HAP-1 (cell line): ENCODE data around the gene ITPRIP.

ENCODE experiments used
- DNase-seq, 2 experiments: peaks; one replicate each; pipeline ENCODE4 v3.0.0-alpha.2; 2016 to 2020; ENCODE audit warnings: low spot score in 2 of 2
- H3K27me3 ChIP-seq: fragments of 250-450 bp; sonication (Bioruptor Pico); 2 replicates; pipeline ENCODE4 v1.5.1; 2020; ENCODE audit warnings: low read depth, mild to moderate bottlenecking, moderate library complexity
- H3K36me3 ChIP-seq: fragments of 250-450 bp; sonication (Bioruptor Pico); replicated peaks from 2 replicates; pipeline ENCODE4 v1.5.1; 2020; ENCODE audit warnings: mild to moderate bottlenecking
- H3K4me1 ChIP-seq: fragments of 250-450 bp; sonication (Bioruptor Pico); 2 replicates; pipeline ENCODE4 v1.5.1; 2020; ENCODE audit warnings: mild to moderate bottlenecking
- H3K4me3 ChIP-seq: fragments of 250-450 bp; sonication (Bioruptor Pico); 2 replicates; pipeline ENCODE4 v1.5.1; 2020; ENCODE audit warnings: mild to moderate bottlenecking, moderate library complexity
- H3K9me3 ChIP-seq: fragments of 250-450 bp; sonication (Bioruptor Pico); 2 replicates; pipeline ENCODE4 v1.5.1; 2020; ENCODE audit warnings: mild to moderate bottlenecking, moderate library complexity
- in situ Hi-C: fragments of 300-500 bp; cut with MboI; formaldehyde crosslinking; loops from 3 replicates; pipeline ENCODE4 v1.14.3; 2020; ENCODE audit warnings: low sequenced_read_pairs, inconsistent platforms, mixed read lengths

The ITPRIP gene

GRCh38 chr10:104334965-104335650 is 3.2 kb downstream of the ITPRIP start:
- H3K36me3 ChIP-seq, result no peaks in the 10 kb centered on the region
- in situ Hi-C loops, result no loop called here
- H3K27me3 ChIP-seq, result no peaks in the 10 kb centered on the region
- no peak overlapping the region for H3K4me3 ChIP-seq
- H3K9me3 ChIP-seq, result no peaks in the 10 kb centered on the region
- no peak for DNase-seq
- H3K4me1 ChIP-seq, result peaks cover 29% of the 10 kb centered on the region

- Histone ChIP-seq H3K4me3 (no peak overlapping the region), H3K27me3 (no peaks in the 10 kb centered on the region), H3K36me3 (no peaks in the 10 kb centered on the region), H3K4me1 (peaks cover 34% of the 10 kb centered on the region), H3K9me3 (no peaks in the 10 kb centered on the region)
- DNase-seq, result no peak
- in situ Hi-C loops, result no loop called here
Measured at GRCh38 chr10:104334561-104334960, 3.7 kb downstream of the ITPRIP start.

DNA sequence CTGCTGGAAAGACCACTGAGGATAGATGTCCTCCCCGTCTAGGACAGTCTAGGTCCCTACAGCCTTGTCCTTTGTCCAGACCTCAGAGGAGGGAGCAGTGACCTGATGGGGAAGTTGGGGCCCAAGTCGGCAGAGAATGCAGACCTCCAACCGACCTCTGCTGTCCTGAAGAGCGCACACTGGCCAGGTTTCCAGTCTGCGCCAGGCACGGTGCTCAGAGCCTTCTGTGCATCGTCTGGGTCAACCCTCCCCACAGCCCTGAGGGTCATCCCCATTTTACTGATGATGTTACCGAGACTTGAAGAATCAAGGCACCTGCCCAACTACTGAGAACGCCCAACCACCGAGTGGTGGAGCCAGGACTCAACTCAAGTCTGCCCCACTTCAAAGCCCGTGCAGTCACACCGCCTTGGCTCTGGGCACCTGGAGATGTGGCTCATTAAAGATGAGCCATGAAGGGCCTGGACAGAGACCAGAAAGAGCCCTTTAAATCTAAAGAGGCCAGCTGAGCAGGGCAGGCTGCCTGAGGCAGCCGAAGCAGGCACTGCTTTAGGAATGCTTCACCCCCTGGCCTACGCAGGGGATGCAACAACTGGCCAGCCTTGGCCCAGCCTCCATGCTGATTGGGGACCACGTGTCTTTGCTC is 4.4 kb downstream of the ITPRIP start:
- peaks cover 37% of the 10 kb centered on the region for H3K4me1 ChIP-seq
- H3K36me3 ChIP-seq, result no peaks in the 10 kb centered on the region
- no peak for DNase-seq
- in situ Hi-C loops, result no loop called here
- H3K27me3 ChIP-seq, result no peaks in the 10 kb centered on the region
- no peaks in the 10 kb centered on the region for H3K9me3 ChIP-seq
- no peak overlapping the region for H3K4me3 ChIP-seq

DNA sequence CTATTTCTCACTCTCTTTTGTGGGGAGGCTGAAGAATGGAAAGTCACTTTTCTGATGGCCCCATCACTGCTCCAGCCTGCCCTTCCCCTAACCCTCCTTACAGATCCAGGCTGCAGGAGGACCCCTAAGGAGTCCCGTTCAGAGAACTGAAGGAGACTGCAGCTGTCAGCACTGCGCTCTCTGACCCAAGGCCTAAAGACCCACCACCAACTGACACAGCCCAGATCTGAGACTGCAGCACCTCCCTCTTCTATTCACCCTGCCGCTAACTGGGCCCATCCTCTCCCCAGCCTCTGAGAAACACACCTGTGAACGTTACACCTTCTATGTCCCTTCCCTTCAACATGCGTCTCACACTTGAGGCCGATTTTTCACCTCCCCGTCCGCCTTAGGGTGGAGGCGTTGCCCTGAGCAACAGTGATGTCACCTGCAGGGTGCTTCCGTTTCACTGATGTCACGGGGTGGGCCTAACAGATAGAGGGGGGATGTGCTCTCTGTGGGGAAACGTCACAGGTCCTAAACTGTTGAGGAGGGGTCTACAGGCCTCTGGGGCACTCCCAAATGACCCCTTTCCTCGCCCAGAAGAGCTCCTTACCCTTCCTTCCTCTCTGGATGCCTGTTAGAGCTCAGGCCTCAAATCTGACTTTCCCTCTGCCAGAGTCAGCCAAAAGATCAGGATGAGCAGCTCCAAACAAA is 5.1 kb downstream of the ITPRIP start:
- Histone ChIP-seq H3K9me3 (no peaks in the 10 kb centered on the region), H3K27me3 (no peaks in the 10 kb centered on the region), H3K36me3 (no peaks in the 10 kb centered on the region), H3K4me3 (no peak overlapping the region), H3K4me1 (peaks cover 44% of the 10 kb centered on the region)
- no peak for DNase-seq
- in situ Hi-C loops, result no loop called here

- in situ Hi-C loops, result no loop called here
- no peak for DNase-seq
- Histone ChIP-seq H3K27me3 (no peaks in the 10 kb centered on the region), H3K4me3 (no peak overlapping the region), H3K36me3 (no peaks in the 10 kb centered on the region), H3K4me1 (peaks cover 51% of the 10 kb centered on the region), H3K9me3 (no peaks in the 10 kb centered on the region)
Measured at GRCh38 chr10:104332243-104333031, 5.8 kb downstream of the ITPRIP start.

DNA sequence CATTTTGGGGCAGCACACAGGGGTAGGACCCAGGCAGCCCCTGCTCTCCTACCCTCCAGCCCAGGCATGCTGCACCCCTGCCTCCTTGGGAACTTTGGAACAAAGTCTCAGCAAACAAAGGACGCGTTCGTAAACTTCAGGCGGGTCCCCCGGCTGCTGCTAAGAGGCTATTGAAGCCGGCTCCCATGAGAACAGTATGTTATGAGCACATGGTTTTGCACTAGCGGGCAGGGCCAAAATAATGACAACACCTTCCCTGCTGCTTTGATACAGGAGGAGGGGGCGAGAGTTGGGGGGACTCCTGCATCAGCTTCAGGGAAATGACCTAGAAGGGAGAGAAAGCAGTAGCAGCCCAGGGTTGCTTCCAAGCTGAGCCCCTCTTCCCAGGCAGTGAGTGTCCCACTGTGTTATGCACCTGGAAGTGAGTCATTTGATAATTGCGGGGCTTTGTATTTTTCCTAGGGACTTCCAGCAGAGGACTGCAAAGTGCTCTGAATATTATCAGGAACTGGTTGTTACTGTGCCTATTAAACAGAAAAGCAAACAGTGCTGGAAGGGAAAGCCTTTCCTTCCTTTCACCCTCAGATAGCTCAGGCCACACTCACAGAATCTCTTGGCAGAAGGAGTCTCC is 6.9 kb downstream of the ITPRIP start:
- peak; percentile 58 to 69 for DNase-seq

DNA sequence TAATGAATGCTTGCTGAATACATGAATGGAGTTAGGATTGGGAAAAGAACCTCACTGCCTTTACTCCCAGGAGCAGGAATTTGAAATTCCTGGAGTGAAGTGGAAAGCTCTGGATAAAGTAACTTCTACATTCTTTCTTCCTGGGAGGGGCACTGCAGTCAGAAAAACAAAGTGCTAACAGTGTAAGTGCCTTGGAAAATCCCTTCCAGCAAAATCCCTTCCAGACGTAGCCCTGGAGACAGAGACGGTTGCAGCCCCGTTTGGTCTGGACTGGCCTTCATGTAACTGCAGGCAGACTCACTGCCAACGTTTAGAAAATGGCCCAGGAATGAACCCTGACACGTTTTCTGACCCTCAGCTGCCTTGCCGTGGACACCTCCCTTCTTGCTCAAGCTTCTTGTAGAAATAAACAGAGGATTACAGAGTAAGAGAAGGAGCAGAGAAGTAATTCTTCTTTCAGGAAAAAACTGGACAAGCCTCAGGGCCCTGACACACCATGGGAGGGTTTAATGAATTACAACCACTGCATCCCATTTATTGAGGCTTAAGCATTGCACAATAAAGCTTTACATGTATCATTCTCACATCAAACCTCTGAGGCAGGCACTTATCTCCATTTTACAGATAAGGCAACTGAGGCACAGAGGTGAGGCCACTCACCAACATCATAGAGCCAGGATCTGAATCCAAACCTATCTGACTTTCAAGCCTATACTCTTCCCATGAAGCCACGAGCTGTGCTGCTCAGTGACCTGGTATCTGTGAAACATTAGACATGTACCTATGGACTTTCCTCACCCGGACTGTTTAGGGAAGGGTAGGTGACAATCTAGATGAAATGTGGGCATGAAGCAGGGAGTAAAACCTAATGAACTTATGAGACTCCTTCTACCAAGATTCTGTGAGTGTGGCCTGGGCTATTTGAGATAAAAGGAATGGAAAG is 7.8 kb downstream of the ITPRIP start:
- Histone ChIP-seq H3K4me3 (no peak overlapping the region), H3K36me3 (no peaks in the 10 kb centered on the region), H3K4me1 (peaks cover 59% of the 10 kb centered on the region), H3K9me3 (no peaks in the 10 kb centered on the region), H3K27me3 (no peaks in the 10 kb centered on the region)
- DNase-seq, result peak; percentile 41
- in situ Hi-C loops, result no loop called here

More for the DNA sequence above, 6.9 kb downstream of the ITPRIP start:
- Histone ChIP-seq H3K9me3 (no peaks in the 10 kb centered on the region), H3K36me3 (no peaks in the 10 kb centered on the region), H3K4me3 (no peak overlapping the region), H3K27me3 (no peaks in the 10 kb centered on the region), H3K4me1 (peaks cover 60% of the 10 kb centered on the region)
- in situ Hi-C loops, result no loop called here

DNA sequence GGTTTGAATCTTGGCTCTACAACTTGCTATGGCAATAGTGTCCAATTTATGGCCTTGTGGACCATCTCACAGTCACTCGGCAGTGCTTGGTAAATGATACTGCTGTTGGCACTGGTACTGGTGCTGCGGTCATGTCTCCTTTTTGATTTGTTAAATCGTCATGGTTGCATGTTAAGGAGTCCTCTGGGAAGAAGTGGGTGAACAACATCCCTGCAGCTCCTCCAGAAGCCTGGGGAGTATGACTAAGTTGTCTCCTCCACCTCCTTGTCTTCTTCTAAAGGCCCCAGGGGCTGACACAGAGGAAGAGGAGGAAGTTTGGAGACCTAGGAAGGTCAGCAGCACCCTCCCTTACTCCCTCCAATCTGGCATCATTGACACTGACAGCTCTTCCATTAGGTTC is 8.5 kb downstream of the ITPRIP start:
- Histone ChIP-seq H3K9me3 (no peaks in the 10 kb centered on the region), H3K4me1 (peaks cover 59% of the 10 kb centered on the region), H3K27me3 (no peaks in the 10 kb centered on the region), H3K4me3 (no peak overlapping the region), H3K36me3 (no peaks in the 10 kb centered on the region)
- in situ Hi-C loops, result no loop called here
- DNase-seq, result no peak

DNA sequence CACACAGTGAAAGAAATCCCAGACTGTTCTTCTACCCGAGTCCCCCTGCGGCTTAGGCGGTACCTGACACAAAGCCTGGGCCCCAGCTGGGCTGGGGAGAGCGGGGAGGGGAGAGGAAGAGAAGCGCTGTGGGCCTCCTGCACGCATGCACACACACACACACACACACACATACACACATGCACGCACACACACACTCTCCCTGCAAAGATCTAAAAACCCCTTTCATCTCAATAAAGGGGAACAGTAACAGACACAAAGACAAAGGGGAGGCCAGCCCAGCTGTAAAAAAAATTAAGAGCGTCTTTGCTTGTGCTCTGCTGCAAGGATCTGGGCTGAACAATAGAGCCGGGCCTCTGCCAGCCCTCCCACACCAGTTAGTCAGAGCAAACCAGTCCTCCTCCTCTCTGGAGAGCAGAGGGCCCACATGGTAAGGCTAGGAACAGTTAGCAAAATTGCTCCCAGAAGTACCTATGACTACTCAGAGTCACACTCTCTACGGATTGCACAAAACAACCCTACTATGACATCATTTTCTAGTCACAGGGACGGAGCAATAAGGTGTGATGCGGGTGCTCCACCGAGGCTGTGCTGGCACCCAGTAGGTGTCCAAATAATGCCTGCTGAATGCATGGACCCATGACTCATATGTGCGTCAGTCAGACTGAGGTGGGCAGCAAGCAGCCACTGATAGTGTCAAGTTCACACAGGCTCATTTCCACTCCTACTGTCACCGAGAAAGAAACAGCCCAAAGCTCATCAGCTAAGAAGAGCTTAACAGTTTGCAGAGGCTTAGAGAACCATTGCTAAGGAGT is 9.2 kb downstream of the ITPRIP start:
- Histone ChIP-seq H3K4me3 (peak overlapping the region; percentile 8), H3K27me3 (no peaks in the 10 kb centered on the region), H3K36me3 (no peaks in the 10 kb centered on the region), H3K4me1 (peaks cover 59% of the 10 kb centered on the region), H3K9me3 (no peaks in the 10 kb centered on the region)
- DNase-seq, result peak; percentile 78 to 85
- in situ Hi-C loops, result no loop called here

DNA sequence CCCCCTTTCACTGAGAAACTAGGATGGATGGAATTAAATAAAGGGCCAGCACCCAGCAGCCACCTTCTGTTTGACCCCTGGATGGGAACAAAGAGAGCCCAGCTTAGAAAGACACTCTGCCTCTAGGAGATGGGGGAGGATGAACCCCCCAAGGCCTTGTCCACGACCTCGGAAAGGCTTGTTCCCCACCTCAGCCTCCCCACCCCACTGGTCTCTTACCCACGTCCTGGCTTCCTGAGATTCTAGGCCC is 9.7 kb downstream of the ITPRIP start:
- H3K4me3 ChIP-seq, result peak overlapping the region; percentile 8
- no peaks in the 10 kb centered on the region for H3K9me3 ChIP-seq
- H3K4me1 ChIP-seq, result peaks cover 59% of the 10 kb centered on the region
- H3K36me3 ChIP-seq, result no peaks in the 10 kb centered on the region
- DNase-seq, result no peak
- in situ Hi-C loops, result no loop called here
- H3K27me3 ChIP-seq, result no peaks in the 10 kb centered on the region

DNA sequence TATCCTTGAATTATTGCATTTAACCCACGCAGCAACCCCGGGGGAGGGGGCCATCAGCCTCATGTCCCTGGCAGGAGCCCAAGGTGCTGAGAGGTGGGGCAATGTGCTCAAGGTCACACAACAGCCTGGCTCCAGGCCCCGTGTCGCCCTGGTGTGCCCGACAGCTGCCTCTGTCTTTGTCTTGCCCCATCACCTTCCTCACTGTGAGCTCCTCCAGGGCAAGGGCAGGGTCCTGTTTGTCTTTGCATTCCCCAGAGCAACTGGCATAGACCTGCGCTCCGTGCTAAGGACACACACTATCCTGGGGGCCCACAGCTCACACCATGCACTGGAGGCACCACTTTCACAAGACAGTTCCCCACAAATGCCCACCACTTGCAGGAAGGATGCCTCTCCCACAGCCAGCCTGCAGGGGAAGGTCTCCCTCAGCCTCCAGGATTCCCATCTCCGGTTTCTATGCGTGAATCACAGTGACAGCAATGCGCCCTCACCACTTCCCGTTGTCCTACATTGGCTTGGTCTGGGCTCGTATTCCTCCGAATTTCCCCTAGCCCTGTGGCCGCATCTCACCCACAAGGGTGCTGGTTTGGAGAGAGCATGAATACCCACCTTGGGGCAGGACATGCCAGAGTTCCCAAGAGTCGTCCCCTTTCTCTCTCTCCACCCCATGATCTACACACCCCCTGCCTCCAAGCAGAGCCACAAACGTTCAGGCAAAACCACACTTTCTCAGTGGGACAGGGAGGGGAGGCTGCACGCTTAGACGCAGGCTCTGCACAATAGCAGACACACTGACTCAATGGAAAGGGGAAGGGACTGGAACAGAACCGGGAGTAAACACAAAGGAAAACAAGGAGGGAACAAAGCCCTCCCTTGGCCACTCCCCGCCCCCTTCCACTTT is 10.3 kb downstream of the ITPRIP start:
- Histone ChIP-seq H3K36me3 (no peaks in the 10 kb centered on the region), H3K9me3 (no peaks in the 10 kb centered on the region), H3K4me3 (no peak overlapping the region; the same call in 1 of the 2 replicates), H3K27me3 (no peaks in the 10 kb centered on the region), H3K4me1 (peaks cover 59% of the 10 kb centered on the region)
- in situ Hi-C loops, result no loop called here
- DNase-seq, result peak; percentile 85 to 90
